ENCODE data around the gene GRIFIN.
A peak's percentile ranks its signal among the peaks of the same experiment; 100 is the strongest.

The GRIFIN gene

DNA sequence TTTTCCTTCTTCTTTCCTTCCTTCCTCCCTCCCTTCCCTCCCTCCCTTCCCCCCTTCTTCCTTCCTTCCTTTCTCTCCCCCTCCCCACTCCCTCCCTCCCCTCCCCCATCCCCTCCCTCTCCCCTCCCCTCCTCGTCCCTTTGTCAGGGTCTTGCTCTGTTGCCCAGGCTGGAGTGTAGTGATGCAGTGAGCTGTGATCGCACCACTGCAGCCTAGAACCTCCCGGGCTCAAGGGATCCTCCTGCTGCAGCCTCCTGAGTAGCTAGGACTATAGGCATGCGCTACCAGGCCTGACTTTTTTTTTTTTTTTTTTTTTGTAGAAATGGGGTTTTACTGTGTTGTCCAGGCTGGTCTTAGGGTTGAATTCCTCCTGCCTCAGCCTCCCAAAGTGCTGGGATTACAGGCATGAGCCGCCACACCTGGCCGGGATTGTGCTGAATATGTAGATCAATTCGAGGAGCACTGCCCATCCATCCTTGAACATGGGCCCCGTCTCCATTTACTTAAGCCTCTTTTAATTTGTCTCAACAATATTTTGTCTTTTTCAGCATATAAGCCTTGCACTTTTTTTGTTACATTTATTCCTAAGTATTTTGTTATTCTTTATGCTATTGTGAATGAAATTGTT, 23.4 kb downstream of the GRIFIN start:
- no peak for DNase-seq

DNA sequence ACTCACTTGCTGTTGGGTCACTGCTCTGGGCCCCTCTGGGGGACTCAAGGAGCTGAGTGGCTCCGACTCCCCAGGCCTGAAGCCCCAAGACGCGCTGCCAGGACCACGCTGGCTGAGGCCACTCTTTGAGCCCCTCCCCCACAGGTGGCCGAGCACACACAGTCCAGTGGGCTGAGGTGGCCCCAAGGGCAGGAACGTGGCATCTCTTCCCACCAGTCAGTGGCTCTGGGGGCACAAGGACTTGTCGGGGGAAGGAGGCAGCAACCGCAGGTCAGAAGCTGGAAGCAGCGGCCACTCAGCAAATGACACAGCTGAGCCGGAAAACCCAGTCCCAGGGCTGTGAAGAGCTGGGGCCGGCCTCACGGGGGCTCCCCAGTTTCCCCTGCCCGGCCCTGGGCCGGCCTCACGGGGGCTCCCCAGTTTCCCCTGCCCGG, 24.1 kb downstream of the GRIFIN start:
- peak; percentile 24 for DNase-seq

DNA sequence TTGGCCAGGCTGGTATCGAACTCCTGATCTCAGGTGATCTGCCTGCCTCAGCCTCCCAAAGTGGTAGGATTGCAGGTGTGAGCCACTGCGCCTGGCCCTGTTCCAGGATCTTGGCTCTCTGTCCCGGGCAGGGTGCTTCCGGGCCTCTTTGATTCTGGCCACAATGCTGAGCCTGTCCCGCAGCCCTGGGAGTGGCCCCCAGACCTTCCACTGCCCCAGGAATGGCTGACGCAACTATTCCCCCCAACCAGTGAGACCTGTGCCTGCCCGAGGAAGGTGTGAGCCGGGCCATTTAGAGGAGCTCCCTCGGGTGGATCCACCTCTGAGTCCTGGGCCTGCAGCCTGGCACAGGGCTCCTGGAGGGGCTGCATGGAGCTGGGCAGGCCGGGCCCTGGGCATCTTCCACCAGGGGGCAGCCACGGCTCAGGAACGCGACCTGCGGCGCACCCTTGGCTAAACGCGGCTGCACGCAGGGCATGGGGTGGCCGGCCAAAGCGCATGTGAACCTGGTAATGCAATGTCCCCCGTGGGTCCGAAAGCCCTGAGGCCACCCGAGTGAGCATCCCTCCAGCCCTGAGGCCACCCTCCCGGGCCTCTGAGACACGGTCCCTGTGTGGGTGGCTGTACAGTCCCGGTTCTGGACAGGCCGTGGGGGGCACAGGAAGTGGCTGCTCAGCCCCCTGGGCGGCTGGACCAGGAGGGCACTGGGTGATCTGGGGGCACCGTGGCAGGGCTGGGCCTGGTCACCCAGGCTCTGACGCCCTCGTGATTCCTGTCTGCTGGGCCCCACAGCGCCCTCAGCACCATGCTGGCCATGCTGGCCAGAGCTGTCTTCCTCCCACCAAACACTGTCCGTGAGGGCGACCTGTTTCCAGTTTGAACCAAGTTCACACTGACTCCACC, 24.8 kb downstream of the GRIFIN start:
- DNase-seq = peak; percentile 91

DNA sequence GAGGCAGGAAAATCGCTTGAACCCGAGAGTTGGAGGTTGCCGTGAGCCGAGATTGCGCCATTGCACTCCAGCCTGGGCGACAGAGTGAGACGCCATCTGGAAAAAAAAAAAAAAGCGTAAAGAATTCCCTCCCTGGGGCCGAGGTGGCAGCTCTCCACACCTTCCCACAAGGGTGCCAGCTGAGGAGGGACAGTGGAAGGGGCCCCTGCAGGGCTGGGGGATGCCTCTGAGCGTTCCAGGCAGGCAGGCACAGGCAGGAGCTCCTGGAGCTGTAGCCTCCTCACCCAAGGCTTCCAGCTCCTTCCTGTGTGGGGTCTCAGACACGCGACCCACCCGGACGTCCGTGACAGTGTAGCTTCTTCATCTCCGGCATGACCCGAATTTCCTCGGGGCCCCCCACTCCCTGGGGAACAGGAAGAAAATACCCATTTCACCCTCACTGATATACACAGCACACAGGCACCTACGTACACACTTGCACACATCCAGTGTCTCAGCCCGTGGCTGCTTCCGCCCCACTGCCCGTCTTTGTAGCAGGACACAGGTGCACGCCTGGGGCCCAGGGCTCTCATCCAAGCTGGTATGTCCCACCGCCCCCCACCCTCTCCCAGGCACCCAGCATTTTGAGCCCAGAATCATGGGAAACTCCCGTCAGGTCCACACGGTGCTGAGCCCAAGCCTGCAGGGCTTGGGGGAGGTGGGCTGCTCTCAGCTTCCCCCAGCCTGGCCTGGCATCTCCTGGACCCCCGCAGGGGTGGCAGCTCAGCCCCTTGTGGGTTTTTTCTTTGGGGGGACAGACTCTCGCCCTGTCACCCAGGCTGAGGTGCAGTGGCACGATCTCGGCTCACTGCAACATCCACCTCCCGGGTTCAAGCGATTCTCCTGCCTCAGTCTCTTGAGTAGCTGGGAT, 25.7 kb downstream of the GRIFIN start:
- DNase-seq = no peak

DNA sequence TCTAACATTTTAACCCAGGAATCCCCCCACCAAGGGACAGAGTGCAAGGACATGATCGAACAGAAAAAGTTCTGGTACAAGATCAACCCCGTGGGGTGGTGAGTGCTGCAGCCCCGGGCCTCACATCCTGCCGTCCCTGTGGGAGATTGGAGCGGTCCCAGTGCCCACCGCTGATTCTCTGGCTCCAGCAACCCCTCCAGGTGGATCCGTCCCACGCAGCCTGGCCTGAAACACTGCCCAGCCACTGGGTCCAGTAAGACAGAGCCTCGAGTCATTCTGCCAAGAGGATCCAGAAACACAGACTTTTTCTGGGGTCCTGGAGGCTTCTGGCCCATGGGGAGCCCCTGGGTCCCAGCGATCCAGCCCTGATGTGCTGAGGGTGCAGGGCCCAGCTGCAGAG, 29.5 kb downstream of the GRIFIN start:
- no peak for DNase-seq

DNA sequence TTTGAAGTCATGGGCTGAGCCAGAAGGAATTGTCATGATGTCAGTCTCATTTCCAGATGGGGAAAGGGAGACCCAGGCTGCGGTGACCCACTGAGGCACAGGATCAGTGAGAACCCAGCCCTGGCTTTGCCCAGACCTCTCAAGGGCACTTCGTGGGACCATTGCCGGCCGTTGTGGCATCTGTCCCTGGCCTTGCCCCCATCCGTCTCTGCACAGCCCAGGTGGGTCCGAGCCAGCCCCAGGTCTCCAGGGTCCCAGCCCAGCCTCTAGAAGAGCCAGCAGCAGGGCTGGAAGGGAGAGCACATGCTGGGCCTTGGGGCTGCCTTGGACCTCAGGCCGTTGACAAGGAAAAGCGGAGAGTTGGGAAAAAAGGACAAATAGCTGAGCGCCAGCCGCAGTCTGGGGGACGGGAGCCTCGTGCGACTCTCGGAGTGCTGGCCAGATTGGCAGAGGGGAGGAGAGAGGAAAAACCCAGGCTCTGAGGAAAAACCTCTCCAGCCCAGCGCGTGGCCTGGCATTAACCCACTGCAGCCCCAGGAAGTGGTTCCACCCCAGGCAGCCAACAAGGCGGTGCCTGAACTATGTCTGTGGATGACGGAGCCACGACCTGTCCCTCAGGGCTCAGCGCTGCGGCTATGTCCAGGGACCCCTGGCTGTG, 30.2 kb downstream of the GRIFIN start:
- DNase-seq = no peak

- DNase-seq = no peak
Observed at GRCh38 chr7:2445047-2445446, 31.2 kb downstream of the GRIFIN start.

GRCh38 chr7:2444476-2444875, 31.7 kb downstream of the GRIFIN start:
- DNase-seq = no peak

DNA sequence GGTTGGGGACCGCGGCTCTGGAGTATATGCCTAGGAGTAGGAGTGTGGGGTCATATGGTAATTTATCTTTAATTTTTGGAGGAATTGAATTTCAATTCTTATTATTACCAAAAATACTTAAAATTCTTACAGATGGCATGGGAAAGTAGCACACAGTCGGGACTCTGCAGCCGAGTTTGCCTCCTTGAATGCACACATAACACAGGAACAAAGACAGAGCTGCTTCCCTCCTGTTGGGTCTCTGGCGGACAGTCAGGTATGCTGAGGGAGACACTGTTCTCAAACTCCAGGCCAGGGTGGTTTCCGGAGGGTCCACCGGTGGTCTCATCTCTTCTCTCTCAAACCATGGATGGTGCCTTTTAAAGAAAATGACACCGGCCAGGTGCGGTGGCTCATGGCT, 32.7 kb downstream of the GRIFIN start:
- DNase-seq = no peak

- DNase-seq = no peak
Observed at GRCh38 chr7:2441430-2442058, 34.7 kb downstream of the GRIFIN start.

DNA sequence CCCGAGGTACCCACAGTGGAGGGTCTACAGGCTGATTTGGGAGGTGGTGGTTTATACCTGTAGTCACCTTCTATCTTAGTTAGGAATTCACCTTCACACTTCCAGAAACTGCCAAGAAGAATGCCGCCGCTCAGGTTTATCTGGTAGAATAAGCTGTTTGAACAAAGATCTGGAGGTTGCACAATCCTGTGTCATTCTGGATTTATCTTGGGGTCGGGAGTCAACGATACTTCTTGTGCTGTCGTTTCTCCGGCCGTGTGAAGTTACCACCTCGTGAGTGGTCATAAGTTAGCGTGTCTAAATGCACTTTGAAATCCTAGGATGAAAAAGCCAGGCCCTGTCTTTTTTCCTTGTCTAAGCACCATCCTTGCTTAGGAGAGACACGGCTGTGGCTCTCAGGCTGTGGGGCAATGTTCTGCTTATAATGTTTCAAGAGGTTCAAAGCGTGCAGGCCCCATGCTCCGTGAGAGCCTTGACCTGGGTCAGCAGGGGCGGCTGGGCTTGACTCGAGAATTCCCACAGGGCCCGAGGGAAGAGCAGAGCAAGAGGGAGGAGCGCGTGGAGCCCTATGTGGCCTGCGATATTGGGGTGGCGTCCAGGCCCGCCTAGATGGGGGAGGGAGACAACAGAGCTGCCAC, 35.5 kb downstream of the GRIFIN start:
- DNase-seq = no peak

GRCh38 chr7:2438775-2439174, 37.4 kb downstream of the GRIFIN start:
- DNase-seq = no peak

DNA sequence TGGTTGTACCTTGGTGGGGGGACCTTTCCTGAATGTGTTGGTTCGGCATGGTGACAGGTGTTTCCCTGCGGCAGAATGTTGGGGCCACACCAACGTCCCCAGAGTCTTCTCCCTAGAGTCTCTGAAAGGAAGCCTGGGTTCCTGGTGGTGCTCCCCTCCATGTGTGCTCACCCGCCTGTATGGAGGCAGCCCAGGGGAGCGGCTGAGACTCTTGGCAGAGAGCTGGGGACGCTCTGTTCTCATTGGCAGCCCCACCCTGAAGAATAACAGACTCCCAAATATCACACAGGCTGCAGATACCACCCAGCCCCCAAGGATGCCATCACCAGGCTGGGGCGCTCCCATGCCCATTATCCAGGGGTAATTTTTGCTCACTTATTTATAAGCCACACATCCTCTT, 38.0 kb downstream of the GRIFIN start:
- DNase-seq = no peak

DNA sequence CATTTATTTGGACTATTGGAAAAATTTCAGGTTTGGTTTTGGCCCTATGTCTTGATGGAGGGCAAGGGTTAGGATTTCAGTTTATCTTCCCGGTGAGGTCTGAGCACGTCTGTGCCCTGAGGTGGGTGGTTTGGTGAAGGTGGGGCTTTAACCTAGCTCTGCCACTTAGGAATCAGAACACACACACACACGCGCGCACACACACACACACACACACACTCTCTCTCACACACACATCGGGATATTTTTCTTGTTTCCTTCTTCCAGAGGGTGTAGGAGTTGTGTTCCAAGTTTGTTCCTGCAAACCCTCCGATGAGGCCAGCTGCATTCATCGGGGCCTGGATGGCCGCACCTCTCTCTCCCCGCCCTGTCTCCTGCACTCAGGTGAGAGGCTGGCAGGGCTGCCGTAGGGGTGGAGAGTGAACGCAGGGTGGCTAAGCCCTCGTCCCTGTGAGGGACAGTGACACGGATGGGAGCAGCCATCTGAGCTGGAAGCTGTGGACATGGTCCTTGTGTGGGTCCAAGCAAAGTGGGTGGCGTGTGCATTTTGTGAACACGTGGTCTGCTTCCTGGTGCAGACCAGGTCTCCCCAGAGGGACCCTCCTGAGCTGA, 38.6 kb downstream of the GRIFIN start:
- no peak for DNase-seq

- no peak for DNase-seq
Observed at GRCh38 chr7:2437136-2437535, 39.1 kb downstream of the GRIFIN start.

GRCh38 chr7:2436341-2437104, 39.7 kb downstream of the GRIFIN start:
- DNase-seq = no peak

GRCh38 chr7:2435146-2435545, 41.1 kb downstream of the GRIFIN start:
- DNase-seq = no peak

- no peak for DNase-seq
Observed at GRCh38 chr7:2433713-2434550, 42.3 kb downstream of the GRIFIN start.

DNA sequence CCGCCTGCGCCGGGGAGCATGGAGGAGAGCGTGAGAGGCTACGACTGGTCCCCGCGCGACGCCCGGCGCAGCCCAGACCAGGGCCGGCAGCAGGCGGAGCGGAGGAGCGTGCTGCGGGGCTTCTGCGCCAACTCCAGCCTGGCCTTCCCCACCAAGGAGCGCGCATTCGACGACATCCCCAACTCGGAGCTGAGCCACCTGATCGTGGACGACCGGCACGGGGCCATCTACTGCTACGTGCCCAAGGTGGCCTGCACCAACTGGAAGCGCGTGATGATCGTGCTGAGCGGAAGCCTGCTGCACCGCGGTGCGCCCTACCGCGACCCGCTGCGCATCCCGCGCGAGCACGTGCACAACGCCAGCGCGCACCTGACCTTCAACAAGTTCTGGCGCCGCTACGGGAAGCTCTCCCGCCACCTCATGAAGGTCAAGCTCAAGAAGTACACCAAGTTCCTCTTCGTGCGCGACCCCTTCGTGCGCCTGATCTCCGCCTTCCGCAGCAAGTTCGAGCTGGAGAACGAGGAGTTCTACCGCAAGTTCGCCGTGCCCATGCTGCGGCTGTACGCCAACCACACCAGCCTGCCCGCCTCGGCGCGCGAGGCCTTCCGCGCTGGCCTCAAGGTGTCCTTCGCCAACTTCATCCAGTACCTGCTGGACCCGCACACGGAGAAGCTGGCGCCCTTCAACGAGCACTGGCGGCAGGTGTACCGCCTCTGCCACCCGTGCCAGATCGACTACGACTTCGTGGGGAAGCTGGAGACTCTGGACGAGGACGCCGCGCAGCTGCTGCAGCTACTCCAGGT, 43.1 kb downstream of the GRIFIN start:
- no peak for DNase-seq

All from stimulated activated CD4-positive, alpha-beta T cell treated with anti-CD3 and anti-CD28 coated beads, Interleukin-15, amount 100 ng/mL, for 24 hours (primary cell).